Stomach (tissue), 9 donors: ENCODE data around the gene IL1R2. TPM values are rescaled to one million over a fixed set of nuclear protein-coding genes. Genes with fewer than 3 reads are reported as not detected.
"Not testable (repeated sequence)": the region's sequence is repeated elsewhere in the genome, so short reads cannot be mapped to it uniquely, and the experiment has no call there.

Experiments used
- DNase-seq, 2 donors: peaks; one replicate each; pipeline versions ENCODE4 v3.0.0 to v3.0.0-alpha.2; 2013 to 2019
- H3K27ac ChIP-seq, 5 donors: fragments of 200-600 bp in 4 of 5; sonication (generic) in 4 of 5; one replicate each; pipeline ENCODE4 v1.5.1; 2013 to 2019; ENCODE audit warnings: mild to moderate bottlenecking in 1 of 5, moderate library complexity in 1 of 5
- H3K27me3 ChIP-seq, 3 donors: fragments of 200-600 bp; sonication (generic); one replicate each; pipeline ENCODE4 v1.5.1; 2017 to 2019; ENCODE audit warnings: mixed run types in 1 of 3
- H3K36me3 ChIP-seq, 4 donors: fragments of 200-600 bp; sonication (generic); 1 replicate in 3 of 4; 2 replicates in 1 of 4; pipeline ENCODE4 v1.5.1; 2016 to 2019
- H3K4me1 ChIP-seq, 4 donors: fragments of 200-600 bp; sonication (generic); one replicate each; pipeline ENCODE4 v1.5.1; 2016 to 2019
- H3K4me3 ChIP-seq, 4 donors: fragments of 200-600 bp; sonication (generic) in 3 of 4; one replicate each; pipeline ENCODE4 v1.5.1; 2016 to 2019; ENCODE audit warnings: mild to moderate bottlenecking in 1 of 4
- H3K9me3 ChIP-seq, 4 donors: fragments of 200-600 bp; sonication (generic); one replicate each; pipeline ENCODE4 v1.5.1; 2016 to 2019
- CTCF ChIP-seq, 7 experiments: fragments of 450-650 bp in 4 of 7; fragments of 200-600 bp in 3 of 7; sonication (generic) in 3 of 7; IDR thresholded peaks; one replicate each; pipeline ENCODE4 v1.5.1; 2016 to 2019; ENCODE audit warnings: antibody characterized with exemption in 7 of 7, control low read depth in 2 of 7, mild to moderate bottlenecking in 1 of 7
- EP300 ChIP-seq: sonication (generic); formaldehyde crosslinking; IDR thresholded peaks from one replicate; pipeline ENCODE4 v1.6.1; 2017; ENCODE audit warnings: antibody characterized with exemption
- POLR2A ChIP-seq, 4 donors: fragments of 450-650 bp; IDR thresholded peaks; one replicate each; pipeline ENCODE4 v1.6.1; 2016; ENCODE audit warnings: antibody characterized with exemption in 4 of 4, control low read depth in 2 of 4, mild to moderate bottlenecking in 1 of 4, moderate library complexity in 1 of 4
- POLR2AphosphoS5 ChIP-seq, 3 donors: sonication (generic); formaldehyde crosslinking; IDR thresholded peaks; one replicate each; pipeline ENCODE4 v1.6.1; 2016; ENCODE audit warnings: antibody characterized with exemption in 3 of 3
- WGBS, 5 donors: extraction: QIAGEN DNeasy Blood & Tissue Kit in 3 of 5; methylation state at CpG; one replicate each; pipeline versions ENCODE4 v1.1.5 to v1.1.7; 2013 to 2018; 5-methylcytosine and 5-hydroxymethylcytosine counted together
- intact Hi-C: fragments of 100-400 bp; cut with DNase I; formaldehyde crosslinking; loops from one replicate; pipeline ENCODE4 v1.15.1; 2023; ENCODE audit warnings: low total_unique reads
- polyA plus RNA-seq, 3 donors: library from polyadenylated mRNA; stranded (reverse); fragments of 200-250 nt; gene quantifications; one replicate each; pipeline ENCODE4 v1.2.3, GENCODE V29; 2013
- total RNA-seq, 5 donors: library from RNA; depleted of rRNA; stranded (reverse); fragments of >200 nt; gene quantifications; one replicate each; pipeline versions ENCODE4 v1.1.0 to v1.2.3, GENCODE V29; 2014 to 2016
- donor health status: healthy with polysubstance abuse.
- donor health status: Bipolar disorder and iron deficiency.
- donor health status: healthy.

The IL1R2 gene
- total and polyA plus RNA-seq, 8 donors: 2.3 to 111 (median 24.8) TPM

GRCh38 chr2:102066554-102066953 lies 74.8 kb downstream of the IL1R2 start:
- Histone ChIP-seq H3K36me3 (no peaks in the 10 kb centered on the region), H3K27ac (peak overlapping the region in 3 of 5 donors; percentile 32 to 97 (median 96)), H3K27me3 (no peaks in the 10 kb centered on the region), H3K9me3 (peaks cover 0 to 6% (median 0%) of the 10 kb centered on the region in 4 donors), H3K4me1 (peaks cover 55 to 69% (median 61%) of the 10 kb centered on the region in 4 donors), H3K4me3 (no peak overlapping the region)
- no peak for DNase-seq
- intact Hi-C loops: no loop called here
- TF ChIP-seq POLR2AphosphoS5 (IDR thresholded peaks at IDR 0.05) (no peak), POLR2A (IDR thresholded peaks at IDR 0.05) (no peak), CTCF (IDR thresholded peaks at IDR 0.05) (no peak), EP300 (no peak)
- WGBS, 5 donors: 52 to 97% (median 70%) methylated on average over 6 of the region's 6 CpGs

GRCh38 chr2:102068126-102068525 lies 76.4 kb downstream of the IL1R2 start:
- intact Hi-C loops, H3K36me3 ChIP-seq, H3K27ac ChIP-seq, H3K4me3 ChIP-seq, DNase-seq, H3K9me3 ChIP-seq, H3K27me3 ChIP-seq: not testable (repeated sequence)
- H3K4me1 ChIP-seq: peaks cover 41 to 56% (median 46%) of the 10 kb centered on the region in 4 donors

GRCh38 chr2:102069311-102069974 lies 77.7 kb downstream of the IL1R2 start:
- Histone ChIP-seq H3K4me1 (peaks cover 28 to 42% (median 34%) of the 10 kb centered on the region in 4 donors), H3K9me3 (peaks cover 0 to 6% (median 0%) of the 10 kb centered on the region in 4 donors), H3K27ac (peak overlapping the region; percentile 72 to 89 (median 83)), H3K36me3 (no peaks in the 10 kb centered on the region), H3K4me3 (no peak overlapping the region), H3K27me3 (no peaks in the 10 kb centered on the region)
- 27 to 57% (median 52%) methylated on average over 8 of the region's 8 CpGs for WGBS, 5 donors
- DNase-seq: peak in 1 of 2 donors; percentile 36
- TF ChIP-seq CTCF (IDR thresholded peaks at IDR 0.05) (no peak), EP300 (no peak), POLR2AphosphoS5 (IDR thresholded peaks at IDR 0.05) (no peak), POLR2A (IDR thresholded peaks at IDR 0.05) (no peak)
- intact Hi-C loops: no loop called here

GRCh38 chr2:102070058-102070642 lies 78.4 kb downstream of the IL1R2 start:
- Histone ChIP-seq H3K36me3 (no peaks in the 10 kb centered on the region), H3K9me3 (peaks cover 0 to 6% (median 0%) of the 10 kb centered on the region in 4 donors), H3K27ac (peak overlapping the region; percentile 72 to 89 (median 83)), H3K27me3 (no peaks in the 10 kb centered on the region), H3K4me1 (peaks cover 21 to 35% (median 27%) of the 10 kb centered on the region in 4 donors), H3K4me3 (no peak overlapping the region)
- 16 to 30% (median 23%) methylated on average over 8 of the region's 8 CpGs for WGBS, 5 donors
- intact Hi-C loops: no loop called here
- TF ChIP-seq CTCF (IDR thresholded peaks at IDR 0.05) (peak in 2 of 7 experiments; percentile 17 to 22), POLR2A (IDR thresholded peaks at IDR 0.05) (no peak), POLR2AphosphoS5 (IDR thresholded peaks at IDR 0.05) (peak in 2 of 3 donors; percentile 30 to 85), EP300 (no peak)
- peak; percentile 86 to 90 for DNase-seq

- intact Hi-C loops: no loop called here
- H3K36me3 ChIP-seq: no peaks in the 10 kb centered on the region
- peaks cover 15 to 22% (median 18%) of the 10 kb centered on the region in 4 donors for H3K4me1 ChIP-seq
- H3K4me3 ChIP-seq: no peak overlapping the region
- DNase-seq: no peak
- H3K27ac ChIP-seq: peak overlapping the region in 2 of 5 donors; percentile 2 to 22
- 70 to 87% (median 79%) methylated on average over 5 of the region's 5 CpGs for WGBS, 5 donors
- H3K9me3 ChIP-seq: no peaks in the 10 kb centered on the region
- TF ChIP-seq CTCF (IDR thresholded peaks at IDR 0.05) (no peak), POLR2A (IDR thresholded peaks at IDR 0.05) (no peak), EP300 (no peak), POLR2AphosphoS5 (IDR thresholded peaks at IDR 0.05) (no peak)
- H3K27me3 ChIP-seq: no peaks in the 10 kb centered on the region
These were observed 81.0 kb downstream of the IL1R2 start for GRCh38 chr2:102072741-102073140.
